Umbilical cord (tissue), 2 donors: ENCODE measurements around the gene PCNX3. TPM values are rescaled to one million over a fixed set of nuclear protein-coding genes. Genes with fewer than 3 reads are reported as not detected.
A peak's percentile ranks its signal among the peaks of the same experiment; 100 is the strongest.

Experiments
- DNase-seq: peaks from one replicate; pipeline ENCODE4 v3.0.0-alpha.2; 2015; ENCODE audit warnings: low spot score
- total RNA-seq: library from RNA; depleted of rRNA; stranded (reverse); fragments of >200 nt; gene quantifications from one replicate; pipeline ENCODE4 v1.2.3, GENCODE V29; 2014; ENCODE audit warnings: low replicate concordance; ENCODE audit not compliant: insufficient read depth

Gene PCNX3
- total RNA-seq, 1 donor from 2014 or later: 7.2 TPM

DNA sequence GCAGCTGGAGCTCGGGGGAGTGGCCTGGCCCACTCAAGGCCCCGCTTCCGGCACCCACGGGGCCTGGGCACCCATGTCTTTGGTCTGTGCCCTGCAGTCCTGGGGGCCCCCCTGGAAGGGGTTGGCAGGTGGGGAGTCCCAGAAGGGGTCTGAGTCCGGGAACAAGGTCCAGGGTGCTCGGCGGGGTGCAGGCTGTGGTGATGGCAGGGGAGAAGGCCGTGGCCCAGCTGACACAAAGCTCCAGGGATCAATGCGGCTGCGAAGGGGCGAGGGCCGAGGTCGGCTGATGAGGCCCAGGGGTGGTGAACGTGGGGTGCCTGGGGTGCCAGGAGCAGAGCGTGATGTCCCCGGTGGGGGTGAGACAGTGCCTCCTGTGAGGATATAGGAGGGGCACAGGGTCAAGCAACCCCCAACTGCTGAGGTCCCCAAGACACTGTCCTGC, 17.3 kb upstream of the PCNX3 start:
- no peak for DNase-seq

DNA sequence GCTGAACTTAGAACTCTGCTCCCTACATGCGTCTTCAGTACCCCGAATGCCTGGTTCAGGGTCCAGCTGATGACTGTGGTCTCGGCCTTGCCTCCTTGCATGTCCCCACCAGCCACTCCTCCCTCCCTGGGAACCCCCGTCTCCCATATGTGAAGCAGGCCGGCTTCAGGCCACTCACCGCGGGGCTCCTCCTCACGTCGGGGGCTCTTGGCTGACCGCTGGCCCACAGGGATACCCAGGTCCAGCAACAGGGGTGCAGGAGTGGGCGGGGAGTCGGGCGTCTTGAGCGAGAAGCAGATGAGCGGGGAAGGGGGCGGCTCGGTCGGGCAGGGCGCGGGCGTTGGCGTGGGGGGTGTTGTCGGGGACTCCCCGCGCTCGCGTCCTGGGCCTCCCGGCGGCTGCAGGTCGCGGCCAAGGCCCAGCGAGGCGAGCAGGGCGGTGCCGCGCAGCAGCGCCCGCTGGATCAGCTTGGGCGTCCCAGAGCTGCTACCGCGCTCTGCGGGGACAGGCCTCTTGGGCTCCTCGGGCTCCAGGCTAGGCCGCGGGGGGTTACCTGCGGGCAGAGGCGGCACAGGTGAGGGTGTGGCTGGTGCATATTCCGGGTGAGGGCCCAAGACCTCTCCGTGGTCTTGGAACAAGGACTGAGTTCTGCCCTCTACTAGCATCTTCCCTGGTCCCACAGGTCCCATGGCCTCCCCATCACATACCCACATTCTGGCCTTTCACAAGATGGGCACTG, 16.2 kb upstream of the PCNX3 start:
- no peak for DNase-seq

DNA sequence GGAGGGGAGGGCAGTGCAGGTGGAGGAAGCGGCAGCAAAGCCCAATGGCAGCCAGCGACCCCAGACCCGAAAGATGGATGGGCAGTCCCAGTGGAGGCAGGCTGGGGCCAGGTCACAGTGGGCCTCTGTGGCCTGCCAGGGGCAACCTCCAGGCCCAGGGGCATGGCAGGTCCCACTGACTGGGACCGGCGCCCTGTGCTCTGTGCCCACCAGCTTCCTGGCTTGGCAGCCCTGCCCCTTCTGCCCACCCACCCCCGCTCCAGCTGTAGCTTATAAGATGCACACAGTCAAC, 15.7 kb upstream of the PCNX3 start:
- no peak for DNase-seq

DNA sequence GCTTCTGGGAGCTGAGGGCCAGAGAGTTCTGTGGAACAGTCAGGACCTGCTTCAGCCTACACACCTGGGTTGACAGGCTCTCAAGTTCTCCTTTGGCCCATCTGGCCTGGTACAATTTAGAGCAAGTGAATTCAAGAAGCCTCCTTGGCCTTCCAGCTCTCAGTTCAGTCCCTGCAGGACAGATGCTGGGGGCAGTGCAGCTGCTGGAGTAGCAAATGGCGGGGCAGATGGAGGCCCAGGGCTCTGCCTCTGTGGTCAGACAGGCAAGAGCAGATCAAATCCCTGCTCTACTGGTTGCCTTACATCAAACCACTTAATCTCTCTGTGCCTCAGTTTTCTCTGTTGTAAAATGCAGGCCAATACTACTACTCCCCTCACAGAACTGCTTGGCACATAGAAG, 11.3 kb upstream of the PCNX3 start:
- DNase-seq: no peak

DNA sequence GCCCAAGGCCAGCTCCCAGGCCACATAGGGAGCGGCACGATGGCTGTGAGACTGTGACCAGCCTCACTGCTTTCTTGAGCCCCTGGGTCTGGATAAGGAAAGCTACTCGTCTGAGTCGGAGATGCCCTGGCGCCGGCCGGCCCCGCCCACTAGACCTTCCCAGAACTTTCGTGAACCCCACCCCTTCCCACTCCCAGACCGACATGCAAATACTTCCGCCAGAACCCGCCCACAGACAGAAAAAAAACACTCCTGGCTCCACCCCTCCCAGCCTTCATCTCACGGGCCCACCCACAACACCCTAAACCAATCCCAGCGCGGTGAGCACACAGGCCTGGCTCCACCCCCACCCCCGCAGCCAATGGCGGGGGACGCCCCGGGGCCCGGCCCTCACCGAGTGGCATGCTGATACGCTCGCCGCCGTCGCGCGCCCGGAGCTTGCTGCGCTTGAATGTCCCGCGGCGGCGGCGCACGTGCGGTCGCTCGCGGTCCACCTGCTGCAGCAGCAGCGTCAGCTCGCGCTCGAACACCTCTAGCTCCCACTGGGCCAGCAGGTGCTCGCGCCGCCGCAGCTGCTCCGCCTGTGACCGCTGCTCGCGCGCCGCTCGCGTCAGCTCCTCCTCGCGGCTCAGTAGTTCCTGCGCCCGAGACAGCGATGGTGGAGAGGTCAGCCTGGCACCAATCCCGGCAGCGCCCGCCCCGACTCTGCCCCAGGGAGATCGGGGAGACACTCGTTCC, 8.5 kb upstream of the PCNX3 start:
- DNase-seq: peak; percentile 98

DNA sequence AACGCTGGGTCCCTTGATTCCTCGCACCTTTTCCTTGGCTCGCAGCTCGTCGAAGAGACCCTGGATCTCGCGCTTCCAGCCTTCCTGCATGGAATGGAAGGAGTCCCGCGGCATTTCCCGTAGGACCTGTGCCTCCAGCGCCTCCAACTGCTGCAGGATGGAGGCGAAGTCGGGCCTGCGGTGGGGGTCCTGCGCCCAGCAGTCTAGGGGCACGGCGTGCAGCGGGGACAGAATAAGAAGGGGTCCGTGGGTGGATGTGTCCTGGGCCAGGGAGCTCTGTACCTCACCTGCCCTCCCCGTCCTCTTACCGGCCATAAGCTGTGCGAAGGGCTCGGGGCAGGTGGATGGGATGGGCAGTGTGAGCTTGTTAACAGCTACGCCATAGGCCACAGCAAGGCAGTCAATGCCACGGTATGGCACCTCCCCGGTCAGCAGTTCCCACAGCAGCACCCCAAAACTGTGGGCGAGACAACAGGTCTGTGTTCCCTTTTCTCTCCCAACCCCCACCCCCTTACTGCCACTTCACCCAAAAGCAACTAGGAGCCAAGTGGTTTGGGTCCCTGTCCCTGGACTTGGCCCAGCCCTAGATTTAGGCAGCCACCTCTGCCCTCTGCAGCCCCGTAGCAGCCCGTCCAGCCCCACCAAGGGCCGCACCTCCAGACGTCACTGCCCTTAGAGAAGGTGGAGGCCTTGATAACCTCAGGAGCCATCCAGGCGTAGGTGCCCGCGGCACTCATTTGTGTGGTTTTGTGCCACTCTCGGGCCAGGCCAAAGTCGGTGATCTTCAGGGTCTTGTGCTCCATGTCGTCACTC, 7.8 kb upstream of the PCNX3 start:
- no peak for DNase-seq

DNA sequence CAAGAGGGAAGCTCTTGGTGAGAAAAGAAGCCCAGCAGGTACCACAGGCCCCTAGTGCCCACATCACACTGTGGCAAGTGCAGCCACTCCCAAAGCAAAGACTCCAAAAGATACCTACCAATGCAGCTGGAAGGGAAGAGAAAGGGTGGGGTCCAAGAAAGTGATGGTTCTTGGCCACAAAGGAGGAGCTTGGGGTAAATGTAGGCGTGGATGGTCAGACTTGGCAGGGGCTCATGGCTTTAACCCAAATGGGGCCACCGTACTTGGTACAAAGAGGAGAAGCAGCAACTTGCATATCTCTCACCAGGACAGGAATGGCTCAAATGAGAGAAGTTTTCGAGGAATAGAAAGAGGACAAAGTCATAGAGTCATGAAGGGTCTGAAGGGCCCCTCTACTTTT, 6.3 kb upstream of the PCNX3 start:
- peak; percentile 58 for DNase-seq

DNA sequence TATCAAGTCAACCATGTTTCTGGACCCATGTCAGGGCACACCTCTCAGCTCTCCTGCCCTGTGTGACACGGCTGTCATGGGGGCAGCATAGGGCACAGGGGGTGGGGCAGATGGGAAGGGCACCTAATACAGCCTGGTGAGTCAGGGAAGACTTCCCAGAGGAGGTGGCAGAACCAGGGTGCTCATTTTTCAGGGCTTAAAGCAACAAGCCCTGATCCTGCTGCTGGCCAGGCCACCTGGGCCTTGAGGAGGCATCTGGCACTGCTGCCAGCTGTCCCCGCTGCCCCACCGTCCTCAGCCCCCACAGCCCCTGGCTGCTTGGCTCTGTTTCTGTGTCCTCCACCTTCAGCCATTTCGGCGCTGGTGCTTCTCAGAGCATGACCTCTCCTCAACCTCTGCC, 5.9 kb upstream of the PCNX3 start:
- no peak for DNase-seq

DNA sequence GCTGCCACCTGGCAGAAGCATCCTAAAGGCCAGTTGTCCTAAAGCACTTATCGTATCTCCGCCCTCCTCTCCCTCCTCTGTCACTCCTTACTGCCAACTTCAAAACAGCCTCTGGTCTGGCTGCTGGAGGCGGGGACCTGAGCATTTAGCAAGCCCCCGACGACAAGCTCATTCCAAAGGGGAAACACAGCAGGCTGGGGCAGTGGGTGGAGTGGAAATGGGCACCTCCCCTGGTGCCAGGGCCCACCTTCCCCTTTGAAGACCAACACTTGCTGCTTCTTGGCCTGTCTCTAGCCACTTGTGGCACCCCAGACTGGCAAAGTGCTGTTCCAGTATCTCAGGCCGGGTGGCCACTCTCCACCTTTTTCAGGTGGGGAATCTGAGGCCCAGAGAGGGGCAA, 5.2 kb upstream of the PCNX3 start:
- no peak for DNase-seq

DNA sequence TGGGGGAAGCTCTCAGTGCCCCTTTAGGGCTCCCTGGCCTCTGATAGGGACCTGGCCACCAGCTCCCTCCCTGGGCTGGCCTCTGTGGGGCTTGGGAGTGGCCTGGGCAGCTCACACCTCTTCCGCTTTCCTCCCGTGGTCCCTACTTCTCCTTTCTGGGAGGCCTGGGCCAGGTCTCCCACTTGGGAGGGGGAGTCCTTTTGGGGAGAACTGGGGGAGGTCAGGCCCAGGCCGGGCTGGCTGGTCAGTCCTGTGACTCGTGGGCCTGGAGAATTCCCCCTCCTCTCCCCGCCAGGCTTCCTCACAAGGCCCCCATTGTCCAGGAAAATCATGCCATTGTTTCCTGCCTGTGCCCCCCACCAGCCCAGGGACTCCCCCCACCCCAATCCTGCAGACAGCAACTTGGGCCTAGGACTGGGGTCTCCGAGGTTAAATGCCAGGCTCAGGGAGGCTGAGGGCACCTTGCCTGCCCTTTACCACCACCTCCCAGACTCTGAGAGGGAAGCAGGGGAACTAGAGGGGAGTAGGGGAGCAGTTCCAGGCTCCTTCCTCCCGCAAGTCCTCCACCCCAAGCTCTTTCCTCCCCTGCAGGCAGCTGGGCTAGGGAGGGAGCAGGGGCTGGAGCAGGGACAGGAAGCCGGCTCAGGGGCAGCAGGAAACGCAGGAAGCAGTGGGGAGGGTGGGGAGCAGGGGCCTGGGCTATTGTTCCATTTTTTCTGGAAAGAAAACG, 4.4 kb upstream of the PCNX3 start:
- DNase-seq: peak; percentile 46

DNA sequence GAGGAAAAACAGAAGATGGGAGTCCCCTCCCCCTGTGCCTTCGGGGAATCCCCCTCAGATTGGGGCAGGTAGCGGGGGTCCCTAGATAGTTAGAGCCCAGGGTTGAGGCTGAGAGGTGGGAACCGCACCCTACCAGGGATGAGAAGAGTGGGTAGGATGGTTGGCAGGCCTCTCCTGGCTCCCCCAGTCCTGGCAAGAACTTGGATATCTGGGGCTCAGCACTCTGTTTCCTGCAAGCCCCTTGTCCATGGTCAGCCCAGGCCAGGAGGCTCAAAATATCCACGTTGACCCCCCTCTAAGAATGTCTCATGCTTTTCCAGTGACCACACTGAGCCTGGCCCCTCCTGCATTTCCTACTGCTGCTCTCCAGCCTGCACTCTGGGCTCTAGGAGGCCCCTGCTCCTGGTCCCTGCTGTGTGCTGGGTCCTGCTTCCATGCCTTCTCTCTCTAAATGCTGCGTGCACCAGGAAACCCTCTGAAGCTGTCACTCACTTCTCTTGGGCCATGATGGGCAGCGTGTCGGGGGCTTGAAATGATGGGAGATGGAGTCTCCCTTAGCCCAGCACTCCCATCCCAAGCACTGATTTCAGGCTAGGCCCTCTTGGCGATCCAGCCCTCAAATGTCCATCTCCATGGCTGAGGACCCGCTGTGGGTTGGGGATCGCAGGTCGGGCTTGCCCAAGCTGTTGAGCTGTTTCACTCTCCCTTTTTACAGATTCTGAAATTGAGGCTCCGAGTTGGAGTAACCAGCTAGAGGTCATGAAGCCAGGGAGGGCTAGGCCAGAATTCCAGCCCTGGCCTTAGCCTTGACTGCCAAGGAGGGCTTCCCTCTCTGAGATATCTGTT, 3.6 kb upstream of the PCNX3 start:
- DNase-seq: no peak

DNA sequence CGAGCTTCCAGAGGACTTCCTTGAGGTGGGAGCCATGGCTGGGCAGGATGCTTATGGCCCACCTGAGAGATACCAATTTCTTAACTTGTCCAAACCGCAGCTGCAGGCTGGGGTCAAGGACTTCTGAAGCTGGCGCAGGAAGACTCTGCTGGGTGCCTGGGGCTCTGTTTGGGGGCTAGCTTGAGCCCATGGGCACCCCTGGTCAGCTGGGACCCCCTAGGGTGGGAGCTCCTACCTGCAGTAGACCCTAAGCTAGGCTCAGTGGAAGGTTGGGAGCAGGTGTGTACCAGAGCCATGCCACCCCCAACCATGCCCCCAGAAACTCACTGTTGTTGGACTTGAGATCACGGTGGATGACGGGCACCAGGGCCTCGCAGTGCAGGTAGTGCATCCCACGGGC, 2.9 kb upstream of the PCNX3 start:
- no peak for DNase-seq

DNA sequence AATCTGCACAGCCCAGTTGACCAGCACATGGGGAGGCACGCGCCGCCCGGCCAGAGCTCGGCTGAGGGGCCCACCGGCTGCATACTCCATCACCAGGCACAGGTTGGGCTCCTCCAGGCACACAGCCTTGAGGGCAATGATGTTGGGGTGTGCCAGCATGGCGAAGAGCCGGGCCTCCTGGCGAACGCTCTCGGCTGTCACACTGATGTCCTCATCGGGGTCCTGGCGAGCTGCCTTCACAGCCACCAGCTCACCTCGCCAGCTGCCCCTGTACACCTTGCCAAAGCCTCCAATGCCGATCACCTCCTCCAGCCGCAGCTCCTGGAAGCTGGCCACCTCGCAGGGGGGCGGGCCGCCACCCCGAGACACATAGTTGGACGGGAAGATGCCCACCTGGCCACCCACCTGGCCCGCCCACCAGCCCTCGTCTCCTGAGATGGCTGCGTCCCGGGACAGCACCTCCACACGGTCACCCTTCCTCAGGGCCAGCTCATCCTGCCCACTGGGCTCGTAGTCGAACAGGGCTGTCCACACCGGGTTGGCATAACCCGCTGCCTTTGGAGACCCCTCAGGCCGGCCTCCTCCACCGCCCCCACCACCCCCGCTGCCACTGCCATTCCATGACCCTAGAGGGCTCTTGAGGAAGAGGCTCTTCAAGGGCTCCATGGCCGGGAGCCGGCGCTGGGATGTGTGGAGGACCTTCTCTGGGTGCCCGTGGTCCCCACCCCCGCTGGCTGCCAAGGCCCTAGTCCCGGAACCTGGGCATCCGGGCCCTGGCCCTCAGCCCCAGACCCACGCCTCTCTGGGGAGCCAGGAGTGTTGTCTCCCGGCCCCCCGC, 2.3 kb upstream of the PCNX3 start:
- no peak for DNase-seq

DNA sequence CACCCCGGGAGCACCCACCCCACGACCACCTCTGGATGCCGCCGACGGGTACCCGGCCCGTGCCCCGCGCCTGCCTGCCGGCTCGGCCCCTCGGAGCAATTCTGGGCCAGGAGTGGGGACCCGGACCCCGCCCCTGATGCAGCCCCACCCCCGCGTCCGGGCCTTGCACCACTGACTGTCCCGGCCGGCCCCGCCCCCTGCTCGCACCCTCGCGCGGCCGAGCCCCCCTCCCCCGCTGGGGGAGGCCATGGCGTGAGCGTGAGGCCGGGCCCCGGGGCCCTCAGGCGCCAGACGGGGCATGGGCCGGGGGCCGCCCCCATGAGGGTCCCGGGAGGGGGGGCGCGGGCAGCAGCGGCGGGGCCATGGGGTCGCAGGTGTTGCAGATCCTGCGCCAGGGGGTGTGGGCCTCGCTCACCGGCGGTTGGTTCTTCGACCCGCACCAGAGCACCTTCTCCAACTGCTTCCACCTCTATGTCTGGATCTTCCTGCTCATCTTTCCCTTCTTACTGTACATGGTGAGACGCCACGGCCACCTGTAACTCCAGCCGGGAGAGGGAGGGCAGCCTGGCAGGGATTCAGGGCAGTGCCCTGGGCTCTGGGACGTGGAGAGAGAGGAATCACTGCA, 486 bp downstream of the PCNX3 start:
- DNase-seq: no peak

DNA sequence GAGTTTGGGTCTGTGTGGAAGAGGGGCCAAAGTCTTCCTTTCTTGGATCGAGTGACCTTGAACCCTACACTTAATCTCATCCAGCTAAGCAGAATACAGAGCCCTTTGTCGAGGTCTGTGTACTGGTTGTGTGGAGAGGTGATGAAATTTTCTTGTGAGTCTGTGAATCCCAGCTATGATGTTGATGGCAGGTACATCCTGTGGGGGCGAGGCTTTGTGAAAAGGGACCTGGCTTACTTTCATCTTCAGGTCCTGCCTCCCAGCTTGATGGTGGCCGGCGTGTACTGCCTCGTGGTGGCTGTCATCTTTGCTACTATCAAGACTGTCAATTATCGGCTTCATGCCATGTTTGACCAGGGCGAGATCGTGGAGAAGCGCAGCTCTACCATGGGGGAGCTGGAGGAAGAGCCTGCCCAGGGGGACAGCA, 1.0 kb downstream of the PCNX3 start:
- no peak for DNase-seq

DNA sequence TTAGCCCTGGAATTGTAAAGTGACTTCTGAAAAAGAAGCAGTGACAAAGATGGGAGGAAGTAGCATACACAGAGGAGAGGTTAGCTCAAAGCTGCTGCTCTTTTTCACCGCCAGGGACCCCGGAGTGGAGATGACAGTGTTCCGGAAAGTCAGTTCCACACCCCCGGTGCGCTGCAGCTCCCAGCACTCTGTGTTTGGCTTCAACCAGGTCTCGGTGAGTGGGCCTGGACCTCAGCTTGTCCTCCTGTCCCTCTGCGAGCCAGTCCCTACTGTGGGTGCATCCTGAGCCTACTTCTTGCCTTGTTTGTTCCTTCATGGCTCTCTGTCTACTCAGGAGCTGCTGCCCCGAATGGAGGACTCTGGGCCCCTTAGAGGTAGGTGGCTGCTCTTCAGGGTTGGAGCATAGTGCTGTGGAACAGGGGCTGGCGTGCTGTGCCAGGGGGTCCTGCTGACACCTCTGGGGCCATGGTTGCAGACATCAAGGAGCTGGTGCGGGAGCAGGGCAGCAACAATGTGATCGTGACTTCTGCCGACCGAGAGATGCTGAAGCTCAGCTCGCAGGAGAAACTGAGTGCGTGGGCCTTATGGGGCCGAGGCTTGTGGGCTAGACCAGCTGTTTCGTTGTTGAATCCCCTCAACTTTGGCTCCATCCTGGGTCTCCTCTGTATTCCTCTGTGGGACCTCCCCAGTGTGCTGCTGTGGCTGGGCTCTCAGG, 1.7 kb downstream of the PCNX3 start:
- DNase-seq: no peak

DNA sequence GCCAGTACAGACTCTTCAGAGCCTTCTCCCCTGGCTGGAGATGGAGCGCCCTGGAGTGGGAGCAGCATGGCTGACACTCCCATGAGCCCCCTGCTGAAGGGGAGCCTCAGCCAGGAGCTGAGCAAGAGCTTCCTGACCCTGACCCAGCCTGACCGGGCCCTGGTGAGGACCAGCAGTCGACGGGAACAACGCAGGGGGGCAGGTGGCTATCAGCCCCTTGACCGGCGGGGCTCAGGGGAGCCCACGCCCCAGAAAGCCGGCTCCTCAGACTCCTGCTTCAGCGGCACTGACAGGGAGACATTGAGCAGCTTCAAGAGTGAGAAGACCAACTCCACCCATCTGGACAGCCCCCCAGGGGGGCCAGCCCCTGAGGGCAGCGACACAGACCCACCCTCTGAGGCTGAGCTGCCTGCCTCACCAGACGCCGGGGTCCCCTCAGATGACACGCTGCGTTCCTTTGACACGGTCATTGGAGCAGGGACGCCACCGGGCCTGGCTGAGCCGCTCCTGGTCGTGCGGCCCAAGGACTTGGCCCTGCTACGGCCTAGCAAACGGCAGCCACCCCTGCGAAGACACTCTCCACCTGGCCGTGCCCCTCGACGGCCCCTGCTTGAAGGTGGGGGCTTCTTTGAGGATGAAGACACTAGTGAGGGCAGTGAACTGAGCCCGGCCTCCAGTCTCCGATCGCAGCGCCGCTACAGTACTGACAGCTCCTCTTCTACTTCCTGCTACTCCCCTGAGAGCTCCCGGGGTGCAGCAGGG, 2.6 kb downstream of the PCNX3 start:
- no peak for DNase-seq

DNA sequence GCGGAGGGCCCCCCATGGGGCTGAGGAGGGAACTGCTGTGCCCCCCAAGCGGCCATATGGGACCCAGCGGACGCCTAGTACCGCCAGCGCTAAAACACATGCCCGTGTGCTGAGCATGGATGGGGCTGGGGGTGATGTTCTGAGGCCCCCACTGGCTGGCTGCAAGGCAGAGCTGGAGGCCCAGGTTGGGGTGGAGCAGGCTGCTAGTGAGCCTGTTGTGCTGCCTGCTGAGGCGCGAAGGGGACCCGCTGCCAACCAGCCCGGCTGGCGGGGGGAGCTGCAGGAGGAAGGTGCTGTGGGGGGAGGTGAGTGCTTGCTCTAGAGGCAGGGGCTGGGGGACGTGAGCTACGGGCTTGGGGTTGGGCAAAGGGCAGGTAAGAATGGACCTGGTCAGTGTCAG, 3.2 kb downstream of the PCNX3 start:
- DNase-seq: no peak
